ENCODE data around the gene DAZ4. TPM values are rescaled to one million over a fixed set of nuclear protein-coding genes. Genes with fewer than 3 reads are reported as not detected.

DAZ4 gene, protein sequence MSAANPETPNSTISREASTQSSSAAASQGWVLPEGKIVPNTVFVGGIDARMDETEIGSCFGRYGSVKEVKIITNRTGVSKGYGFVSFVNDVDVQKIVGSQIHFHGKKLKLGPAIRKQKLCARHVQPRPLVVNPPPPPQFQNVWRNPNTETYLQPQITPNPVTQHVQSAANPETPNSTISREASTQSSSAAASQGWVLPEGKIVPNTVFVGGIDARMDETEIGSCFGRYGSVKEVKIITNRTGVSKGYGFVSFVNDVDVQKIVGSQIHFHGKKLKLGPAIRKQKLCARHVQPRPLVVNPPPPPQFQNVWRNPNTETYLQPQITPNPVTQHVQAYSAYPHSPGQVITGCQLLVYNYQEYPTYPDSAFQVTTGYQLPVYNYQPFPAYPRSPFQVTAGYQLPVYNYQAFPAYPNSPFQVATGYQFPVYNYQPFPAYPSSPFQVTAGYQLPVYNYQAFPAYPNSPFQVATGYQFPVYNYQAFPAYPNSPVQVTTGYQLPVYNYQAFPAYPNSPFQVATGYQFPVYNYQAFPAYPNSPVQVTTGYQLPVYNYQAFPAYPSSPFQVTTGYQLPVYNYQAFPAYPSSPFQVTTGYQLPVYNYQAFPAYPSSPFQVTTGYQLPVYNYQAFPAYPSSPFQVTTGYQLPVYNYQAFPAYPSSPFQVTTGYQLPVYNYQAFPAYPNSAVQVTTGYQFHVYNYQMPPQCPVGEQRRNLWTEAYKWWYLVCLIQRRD
- total RNA-seq, result not detected in 2 replicates

DNA sequence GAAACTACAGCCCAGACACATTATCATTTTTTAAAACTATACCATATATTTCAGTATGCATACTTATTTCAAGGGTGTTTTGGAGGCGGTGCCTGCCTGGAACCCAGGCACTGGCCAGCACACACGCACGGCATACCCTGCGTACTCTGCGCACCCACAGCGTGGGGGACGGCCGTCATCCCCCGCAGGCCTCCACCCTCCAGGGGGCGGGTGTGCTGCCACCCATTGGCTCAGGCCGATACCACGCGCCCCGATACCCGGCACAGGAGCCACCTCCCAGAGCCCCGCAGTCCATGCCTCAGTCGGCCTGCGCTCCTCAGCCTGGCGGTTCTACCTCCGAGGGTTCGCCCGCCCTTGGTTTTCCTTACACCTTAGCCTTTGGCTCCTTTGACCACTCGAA, at the start of gene DAZ4:
Gene DAZ4 (plus strand): TSS at position 301 of the 400 bp plus-strand sequence. CDS start 208 bp downstream, outside the sequence.

DNA sequence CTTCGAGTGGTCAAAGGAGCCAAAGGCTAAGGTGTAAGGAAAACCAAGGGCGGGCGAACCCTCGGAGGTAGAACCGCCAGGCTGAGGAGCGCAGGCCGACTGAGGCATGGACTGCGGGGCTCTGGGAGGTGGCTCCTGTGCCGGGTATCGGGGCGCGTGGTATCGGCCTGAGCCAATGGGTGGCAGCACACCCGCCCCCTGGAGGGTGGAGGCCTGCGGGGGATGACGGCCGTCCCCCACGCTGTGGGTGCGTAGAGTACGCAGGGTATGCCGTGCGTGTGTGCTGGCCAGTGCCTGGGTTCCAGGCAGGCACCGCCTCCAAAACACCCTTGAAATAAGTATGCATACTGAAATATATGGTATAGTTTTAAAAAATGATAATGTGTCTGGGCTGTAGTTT, 20.4 kb upstream of the DAZ4 start, which contains the start of gene DAZ3:
Gene DAZ3 (minus strand): TSS at position 101 of the 400 bp plus-strand sequence. CDS start 208 bp downstream, outside the sequence.

Other genes starting within 250 kb of the DAZ4 start
- not detected in 2 replicates for gene BPY2B, start 215.9 kb upstream of the DAZ4 start, total RNA-seq
- gene DAZ3, start 20.5 kb upstream of the DAZ4 start, total RNA-seq, result not detected in 2 replicates
- gene BPY2C, start 218.2 kb downstream of the DAZ4 start, total RNA-seq, result not detected in 2 replicates